Measurements from ENCODE around the gene SPNS1. TPM values are rescaled to one million over a fixed set of nuclear protein-coding genes. Genes with fewer than 3 reads are reported as not detected.
A peak's percentile ranks its signal among the peaks of the same experiment; 100 is the strongest.

Gene SPNS1
- total and polyA plus RNA-seq, 2 of the 8 experiments (the other 6 are each of a cell fraction or from before 2014, with no cell fraction given): 48.8 to 66.9 TPM

DNA sequence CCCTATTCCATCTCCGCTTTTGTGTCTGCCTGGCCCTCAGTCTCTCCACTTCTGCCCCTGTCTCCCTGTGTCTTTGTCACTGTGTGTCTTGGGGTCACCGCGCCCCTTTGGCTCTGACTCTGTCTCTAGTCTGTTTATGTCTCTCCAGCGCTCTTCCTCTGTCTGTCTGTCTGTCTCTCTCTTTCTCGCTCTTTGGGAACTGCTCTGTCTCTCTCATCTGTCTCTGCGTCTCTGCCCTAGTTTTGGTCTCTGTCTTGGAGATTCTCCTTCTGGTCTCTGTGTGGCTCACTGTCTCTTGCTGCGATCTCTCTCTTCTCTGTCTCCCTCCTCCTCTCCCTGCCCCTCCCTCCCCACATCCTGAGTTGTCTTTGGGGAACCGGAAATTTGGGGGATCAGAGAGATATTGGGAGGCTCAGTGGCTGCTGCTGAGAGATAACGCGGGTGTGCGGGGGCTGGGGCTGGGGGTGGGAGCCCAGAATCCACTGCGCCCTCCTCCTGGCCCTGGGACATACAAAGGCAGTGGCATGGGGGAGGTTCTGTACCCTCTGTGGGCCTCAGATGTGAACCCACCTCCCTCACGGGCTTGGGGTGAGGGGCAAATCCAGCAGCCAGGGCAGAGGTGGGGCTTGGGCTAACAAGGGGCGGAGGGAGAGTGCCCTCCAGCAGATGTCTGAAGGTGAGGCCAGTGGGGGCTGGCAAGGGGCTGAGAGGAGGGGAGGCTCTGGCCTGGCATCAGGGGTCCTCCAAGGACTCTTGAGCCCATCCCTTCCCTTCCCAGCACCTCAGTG, 34.7 kb downstream of the SPNS1 start:
- H4K5ac ChIP-seq (ENCODE audit: insufficient read length, low read depth, low read length): no peak overlapping the region
- no peak for DNase-seq (ENCODE audit: low read depth in 1 of 2, low spot score in 2 of 2)
- H2AK5ac ChIP-seq (ENCODE audit: low read depth, low read length): no peak overlapping the region
- H4K91ac ChIP-seq (replicated peaks; ENCODE audit: insufficient read length, low read length): no peak overlapping the region
- CTCF ChIA-PET (ENCODE audit: partially characterized antibody): interaction anchor here (1.8 to 2.4 kb wide), 3 partner anchors 10 to 32 kb away, joined by 4 to 15 read pairs (median 9); no protein-coding TSS in a partner anchor
- no peak overlapping the region for H4K8ac ChIP-seq (ENCODE audit: extremely low read depth, insufficient read depth, low read length)
- H3K9ac ChIP-seq (replicated peaks in 1 of 4; ENCODE audit: extremely low read depth in 1 of 4, low read depth in 3 of 4, low read length in 3 of 4): peak overlapping the region in 1 of 4 experiments; percentile 18; a peak in 2 of 7 replicates
- peak overlapping the region; percentile 94; the same call in 1 of the 2 replicates for H2AFZ ChIP-seq (ENCODE audit: low read length)
- H3K79me1 ChIP-seq (ENCODE audit: low read depth, low read length): no peaks in the 10 kb centered on the region
- H2BK20ac ChIP-seq (ENCODE audit: low read length): no peak overlapping the region
- FAIRE-seq: no peak
- no peak overlapping the region for H2BK12ac ChIP-seq (ENCODE audit: low read depth, low read length)
- no peak overlapping the region for H3K56ac ChIP-seq (replicated peaks; ENCODE audit: insufficient read length, low read depth, low read length)
- H3K4me1 ChIP-seq (replicated peaks in 1 of 4; ENCODE audit: control insufficient read depth in 3 of 4, insufficient read depth in 4 of 4, low read length in 3 of 4): peaks cover 0 to 1% (median 0%) of the 10 kb centered on the region in 4 experiments; a peak in 2 of 7 replicates
- no peaks in the 10 kb centered on the region for H3K79me2 ChIP-seq (ENCODE audit: control insufficient read depth in 1 of 2, insufficient read depth in 2 of 2, low read length in 2 of 2)
- 81% methylated on average over 11 of the region's 14 CpGs; no CpG with 5 or more reads in 1 of the 2 experiments for WGBS, 2 experiments (ENCODE audit: extremely low coverage in 1 of 2, insufficient coverage in 1 of 2, insufficient read length in 1 of 2, insufficient replicate concordance in 2 of 2, low coverage in 1 of 2, low lambda C conversion rate in 2 of 2, missing lambda C conversion rate in 1 of 2)
- POLR2A ChIA-PET (ENCODE audit: partially characterized antibody): no interaction called here
- H3K23ac ChIP-seq (ENCODE audit: insufficient read length): no peak overlapping the region
- no peak overlapping the region for H2BK120ac ChIP-seq (replicated peaks; ENCODE audit: low read depth, low read length)
- no peaks in the 10 kb centered on the region for H3K36me3 ChIP-seq (ENCODE audit: control insufficient read depth in 2 of 4, insufficient read depth in 4 of 4, low read length in 3 of 4)
- H3K27ac ChIP-seq (ENCODE audit: low read depth, low read length): no peak overlapping the region
- no peak overlapping the region for H3K4me3 ChIP-seq (ENCODE audit: extremely low read depth in 1 of 4, insufficient read depth in 2 of 4, low read depth in 3 of 4, low read length in 4 of 4)
- no peaks in the 10 kb centered on the region for H3K27me3 ChIP-seq (replicated peaks in 1 of 4; ENCODE audit: control insufficient read depth in 3 of 4, extremely low read depth in 1 of 4, insufficient read depth in 3 of 4, low read length in 3 of 4)
- no peak overlapping the region for H3K18ac ChIP-seq (ENCODE audit: extremely low read depth, low read length)
- no peaks in the 10 kb centered on the region for H3K9me3 ChIP-seq (ENCODE audit: insufficient read depth in 2 of 2, low read depth in 1 of 2, low read length in 1 of 2)
- H3K14ac ChIP-seq (ENCODE audit: insufficient read length): no peak overlapping the region
- H2BK15ac ChIP-seq (ENCODE audit: low read length): 0 out of 2 replicates have a peak overlapping the region, but pooled peaks have one; percentile 46
- H2BK5ac ChIP-seq (ENCODE audit: low read depth, low read length): no peak overlapping the region
- H3K23me2 ChIP-seq (ENCODE audit: low read depth, low read length): peaks cover 2% of the 10 kb centered on the region; the same call in 1 of the 2 replicates
- H4K20me1 ChIP-seq (replicated peaks in 1 of 2; ENCODE audit: control insufficient read depth in 1 of 2, insufficient read depth in 2 of 2, low read length in 2 of 2): no peaks in the 10 kb centered on the region
- no peak overlapping the region for H3K4ac ChIP-seq (replicated peaks; ENCODE audit: insufficient read length, low read depth, low read length)
- no peak overlapping the region for H3K4me2 ChIP-seq (ENCODE audit: insufficient read depth in 1 of 2, low read depth in 2 of 2, low read length in 2 of 2)
- TF ChIP-seq, protein P1, sequence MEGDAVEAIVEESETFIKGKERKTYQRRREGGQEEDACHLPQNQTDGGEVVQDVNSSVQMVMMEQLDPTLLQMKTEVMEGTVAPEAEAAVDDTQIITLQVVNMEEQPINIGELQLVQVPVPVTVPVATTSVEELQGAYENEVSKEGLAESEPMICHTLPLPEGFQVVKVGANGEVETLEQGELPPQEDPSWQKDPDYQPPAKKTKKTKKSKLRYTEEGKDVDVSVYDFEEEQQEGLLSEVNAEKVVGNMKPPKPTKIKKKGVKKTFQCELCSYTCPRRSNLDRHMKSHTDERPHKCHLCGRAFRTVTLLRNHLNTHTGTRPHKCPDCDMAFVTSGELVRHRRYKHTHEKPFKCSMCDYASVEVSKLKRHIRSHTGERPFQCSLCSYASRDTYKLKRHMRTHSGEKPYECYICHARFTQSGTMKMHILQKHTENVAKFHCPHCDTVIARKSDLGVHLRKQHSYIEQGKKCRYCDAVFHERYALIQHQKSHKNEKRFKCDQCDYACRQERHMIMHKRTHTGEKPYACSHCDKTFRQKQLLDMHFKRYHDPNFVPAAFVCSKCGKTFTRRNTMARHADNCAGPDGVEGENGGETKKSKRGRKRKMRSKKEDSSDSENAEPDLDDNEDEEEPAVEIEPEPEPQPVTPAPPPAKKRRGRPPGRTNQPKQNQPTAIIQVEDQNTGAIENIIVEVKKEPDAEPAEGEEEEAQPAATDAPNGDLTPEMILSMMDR (IDR thresholded peaks at IDR 0.05; ENCODE audit: control extremely low read depth in 1 of 3, insufficient read depth in 1 of 3, low read depth in 1 of 3, low read length in 3 of 3): no peak
- TF ChIP-seq KDM4A (IDR thresholded peaks at IDR 0.05; ENCODE audit: low read depth, low read length, severe bottlenecking): no peak

All from H1 (cell line).